CD4-positive, alpha-beta memory T cell (primary cell): ENCODE results near the gene SUSD6. TPM values are rescaled to one million over a fixed set of nuclear protein-coding genes. Genes with fewer than 3 reads are reported as not detected.
"Not testable (repeated sequence)": the region's sequence is repeated elsewhere in the genome, so short reads cannot be mapped to it uniquely, and the experiment has no call there.

Source experiments
- CTCF ChIA-PET: fragments of 350-600 bp; sonication (Branson Sonifier 250); formaldehyde crosslinking; loops from one replicate; lab custom pipeline; 2021; ENCODE audit warnings: inconsistent platforms; ENCODE audit not compliant: partially characterized antibody; lab: Charles Lee
- POLR2A ChIA-PET: fragments of 350-600 bp; sonication (Branson Sonifier 250); formaldehyde crosslinking; loops from one replicate; lab custom pipeline; 2021; ENCODE audit not compliant: partially characterized antibody; lab: Charles Lee
- DNase-seq, 5 donors: peaks; one replicate each; pipeline versions ENCODE4 v3.0.0 to v3.0.0-alpha.2; 2020 to 2022; ENCODE audit warnings: mixed read lengths in 1 of 5
- H3K27ac ChIP-seq: one replicate; pipeline ENCODE4 v1.7.0; 2013; ENCODE audit warnings: low read depth, low read length
- H3K27me3 ChIP-seq: 2 replicates; pipeline ENCODE4 v1.7.0; 2013; ENCODE audit warnings: mild to moderate bottlenecking, low read length, moderate library complexity; ENCODE audit not compliant: insufficient read depth
- H3K36me3 ChIP-seq: 2 replicates; pipeline ENCODE4 v1.7.0; 2013; ENCODE audit warnings: mild to moderate bottlenecking, low read length, moderate library complexity; ENCODE audit not compliant: insufficient read depth
- H3K4me1 ChIP-seq: 2 replicates; pipeline ENCODE4 v1.7.0; 2013; ENCODE audit warnings: mild to moderate bottlenecking, low read length, moderate library complexity; ENCODE audit not compliant: insufficient read depth
- H3K4me3 ChIP-seq, 2 donors: one replicate each; pipeline ENCODE4 v1.7.0; 2013; ENCODE audit warnings: low read length in 2 of 2, mild to moderate bottlenecking in 1 of 2
- H3K9me3 ChIP-seq, 2 donors: one replicate each; pipeline ENCODE4 v1.7.0; 2013; ENCODE audit warnings: low read length in 2 of 2, control low read depth in 1 of 2; ENCODE audit not compliant: control insufficient read depth in 1 of 2
- H3K27ac Mint-ChIP-seq, 7 donors: one replicate each; pipeline ENCODE4 v1.8.0; 2020 to 2021; ENCODE audit warnings: mixed read lengths in 7 of 7, mild to moderate bottlenecking in 6 of 7, inconsistent platforms in 3 of 7, moderate library complexity in 3 of 7
- H3K27me3 Mint-ChIP-seq, 2 donors: one replicate each; pipeline ENCODE4 v1.8.0; 2020 to 2021; ENCODE audit warnings: mixed read lengths in 2 of 2
- H3K36me3 Mint-ChIP-seq, 2 donors: one replicate each; pipeline ENCODE4 v1.8.0; 2020 to 2021; ENCODE audit warnings: mixed read lengths in 2 of 2, inconsistent platforms in 1 of 2, mild to moderate bottlenecking in 1 of 2
- H3K4me1 Mint-ChIP-seq, 4 donors: one replicate each; pipeline ENCODE4 v1.8.0; 2020 to 2021; ENCODE audit warnings: mixed read lengths in 4 of 4, mild to moderate bottlenecking in 1 of 4
- H3K4me3 Mint-ChIP-seq, 8 donors: one replicate each; pipeline ENCODE4 v1.8.0; 2020 to 2021; ENCODE audit warnings: mixed read lengths in 8 of 8, mild to moderate bottlenecking in 7 of 8, moderate library complexity in 6 of 8, inconsistent platforms in 3 of 8
- H3K9me3 Mint-ChIP-seq, 8 donors: one replicate each; pipeline ENCODE4 v1.8.0; 2020 to 2021; ENCODE audit warnings: mixed read lengths in 8 of 8, mild to moderate bottlenecking in 5 of 8, inconsistent platforms in 3 of 8, moderate library complexity in 1 of 8
- intact Hi-C: fragments of 100-400 bp; cut with micrococcal nuclease; formaldehyde crosslinking; loops from one replicate; pipeline ENCODE4 v1.15.1; 2023
- polyA plus RNA-seq, 2 donors: library from polyadenylated mRNA; unstranded; fragments of 300-500 nt; fragmentation: Illumina TruSeq; gene quantifications; one replicate each; pipeline ENCODE4 v1.2.3, GENCODE V29; 2021
- total RNA-seq, 2 experiments: library from RNA; stranded (reverse); gene quantifications; one replicate each; pipeline ENCODE4 v1.2.3, GENCODE V29; 2021

SUSD6 gene
- total and polyA plus RNA-seq, 4 experiments from 2014 or later: 4.8 to 62.0 (median 36.1) TPM

GRCh38 chr14:69731919-69732598 lies 120.7 kb downstream of the SUSD6 start:
- POLR2A ChIA-PET, H3K9me3 Mint-ChIP-seq, H3K4me3 ChIP-seq, H3K36me3 Mint-ChIP-seq, H3K27ac ChIP-seq, DNase-seq, H3K4me3 Mint-ChIP-seq, H3K27me3 Mint-ChIP-seq, H3K27me3 ChIP-seq, H3K36me3 ChIP-seq, H3K27ac Mint-ChIP-seq, H3K9me3 ChIP-seq: not testable (repeated sequence)
- peaks cover 11% of the 10 kb centered on the region for H3K4me1 ChIP-seq
- CTCF ChIA-PET: interaction anchor here (1.1 to 1.6 kb wide), 2 partner anchors 34 to 127 kb away, joined by 4 to 5 read pairs; no protein-coding TSS in a partner anchor
- H3K4me1 Mint-ChIP-seq: peaks cover 6 to 22% (median 18%) of the 10 kb centered on the region in 4 donors
- intact Hi-C loops: loop anchor here (10.0 kb wide), 1 partner anchor 293 kb away; no protein-coding TSS in a partner anchor

GRCh38 chr14:69736405-69736804 lies 125.0 kb downstream of the SUSD6 start:
- DNase-seq, H3K36me3 Mint-ChIP-seq, H3K9me3 Mint-ChIP-seq, H3K4me3 Mint-ChIP-seq, H3K9me3 ChIP-seq, H3K4me1 Mint-ChIP-seq, H3K4me1 ChIP-seq, POLR2A ChIA-PET, H3K36me3 ChIP-seq, H3K4me3 ChIP-seq, H3K27me3 ChIP-seq, H3K27ac Mint-ChIP-seq, H3K27ac ChIP-seq, H3K27me3 Mint-ChIP-seq: not testable (repeated sequence)
- intact Hi-C loops: loop anchor here (10.0 kb wide), 1 partner anchor 288 kb away; no protein-coding TSS in a partner anchor
- CTCF ChIA-PET: interaction anchor here (0.7 kb wide), 1 partner anchor 215 kb away, joined by 3 read pairs; no protein-coding TSS in a partner anchor

- intact Hi-C loops: no loop called here
- H3K4me1 Mint-ChIP-seq: peaks cover 2 to 4% (median 2%) of the 10 kb centered on the region in 4 donors
- Histone ChIP-seq H3K27ac (no peak overlapping the region), H3K9me3 (no peaks in the 10 kb centered on the region), H3K27me3 (no peaks in the 10 kb centered on the region), H3K36me3 (no peaks in the 10 kb centered on the region), H3K4me3 (no peak overlapping the region), H3K4me1 (peaks cover 3% of the 10 kb centered on the region)
- peaks cover 0 to 3% of the 10 kb centered on the region in 2 donors for H3K36me3 Mint-ChIP-seq
- H3K27me3 Mint-ChIP-seq: peaks cover 0 to 2% of the 10 kb centered on the region in 2 donors
- no peak for DNase-seq
- POLR2A ChIA-PET: no interaction called here
- H3K4me3 Mint-ChIP-seq: no peak overlapping the region
- peaks cover 0 to 10% (median 3%) of the 10 kb centered on the region in 8 donors for H3K9me3 Mint-ChIP-seq
- H3K27ac Mint-ChIP-seq: no peak overlapping the region
- CTCF ChIA-PET: no interaction called here
Observed at GRCh38 chr14:69741055-69741454, 129.7 kb downstream of the SUSD6 start.

- Histone ChIP-seq H3K9me3 (no peaks in the 10 kb centered on the region), H3K36me3 (no peaks in the 10 kb centered on the region), H3K4me3 (no peak overlapping the region), H3K4me1 (peaks cover 5% of the 10 kb centered on the region), H3K27me3 (no peaks in the 10 kb centered on the region), H3K27ac (no peak overlapping the region)
- Mint-ChIP-seq H3K4me3 (no peak overlapping the region), H3K27ac (peak overlapping the region in 1 of 7 donors; percentile 2), H3K36me3 (no peaks in the 10 kb centered on the region), H3K9me3 (no peaks in the 10 kb centered on the region), H3K4me1 (peaks cover 5 to 8% (median 6%) of the 10 kb centered on the region in 4 donors), H3K27me3 (no peaks in the 10 kb centered on the region)
- CTCF ChIA-PET: no interaction called here
- DNase-seq: no peak
- intact Hi-C loops: no loop called here
- POLR2A ChIA-PET: no interaction called here
Observed at GRCh38 chr14:69749956-69750355, 138.6 kb downstream of the SUSD6 start.

GRCh38 chr14:69750495-69750894 lies 139.1 kb downstream of the SUSD6 start:
- H3K9me3 ChIP-seq: no peaks in the 10 kb centered on the region
- H3K27me3 Mint-ChIP-seq: no peaks in the 10 kb centered on the region
- peaks cover 10% of the 10 kb centered on the region for H3K4me1 ChIP-seq
- H3K4me3 Mint-ChIP-seq: no peak overlapping the region
- POLR2A ChIA-PET: interaction anchor here (1.0 kb wide), 1 partner anchor 26 kb away, joined by 3 read pairs; no protein-coding TSS in a partner anchor
- H3K27ac Mint-ChIP-seq: no peak overlapping the region
- no peaks in the 10 kb centered on the region for H3K9me3 Mint-ChIP-seq
- no peak overlapping the region for H3K27ac ChIP-seq
- intact Hi-C loops: no loop called here
- no peak for DNase-seq
- CTCF ChIA-PET: interaction anchor here (1.3 kb wide), 1 partner anchor 23 kb away, joined by 3 read pairs; no protein-coding TSS in a partner anchor
- H3K27me3 ChIP-seq: no peaks in the 10 kb centered on the region
- no peaks in the 10 kb centered on the region for H3K36me3 Mint-ChIP-seq
- no peaks in the 10 kb centered on the region for H3K36me3 ChIP-seq
- H3K4me1 Mint-ChIP-seq: peaks cover 7 to 14% (median 9%) of the 10 kb centered on the region in 4 donors
- H3K4me3 ChIP-seq: no peak overlapping the region

GRCh38 chr14:69752773-69753172 lies 141.4 kb downstream of the SUSD6 start:
- Mint-ChIP-seq H3K36me3 (no peaks in the 10 kb centered on the region), H3K9me3 (no peaks in the 10 kb centered on the region), H3K4me1 (peaks cover 7 to 12% (median 10%) of the 10 kb centered on the region in 4 donors), H3K27ac (no peak overlapping the region), H3K4me3 (no peak overlapping the region), H3K27me3 (no peaks in the 10 kb centered on the region)
- H3K27ac ChIP-seq: no peak overlapping the region
- no peak overlapping the region for H3K4me3 ChIP-seq
- intact Hi-C loops: no loop called here
- ChIA-PET POLR2A (no interaction called here), CTCF (no interaction called here)
- DNase-seq: no peak
- H3K27me3 ChIP-seq: no peaks in the 10 kb centered on the region
- no peaks in the 10 kb centered on the region for H3K36me3 ChIP-seq
- H3K9me3 ChIP-seq: no peaks in the 10 kb centered on the region
- H3K4me1 ChIP-seq: peaks cover 14% of the 10 kb centered on the region

GRCh38 chr14:69753860-69754259 lies 142.5 kb downstream of the SUSD6 start:
- Histone ChIP-seq H3K36me3 (no peaks in the 10 kb centered on the region), H3K27me3 (no peaks in the 10 kb centered on the region), H3K4me1 (peaks cover 14% of the 10 kb centered on the region), H3K4me3 (no peak overlapping the region), H3K27ac (no peak overlapping the region), H3K9me3 (no peaks in the 10 kb centered on the region)
- H3K27me3 Mint-ChIP-seq: no peaks in the 10 kb centered on the region
- CTCF ChIA-PET: no interaction called here
- no peaks in the 10 kb centered on the region for H3K36me3 Mint-ChIP-seq
- intact Hi-C loops: no loop called here
- H3K4me3 Mint-ChIP-seq: no peak overlapping the region
- no peaks in the 10 kb centered on the region for H3K9me3 Mint-ChIP-seq
- DNase-seq: no peak
- POLR2A ChIA-PET: no interaction called here
- H3K4me1 Mint-ChIP-seq: peaks cover 7 to 12% (median 10%) of the 10 kb centered on the region in 4 donors
- H3K27ac Mint-ChIP-seq: no peak overlapping the region
